ENCODE results near the gene ZNF10. TPM values are rescaled to one million over a fixed set of nuclear protein-coding genes. Genes with fewer than 3 reads are reported as not detected.

ZNF10 gene
- 8.3 TPM in 2 replicates for total RNA-seq (ENCODE audit: low replicate concordance)

GRCh38 chr12:133130038-133130807, at the start of gene ZNF10, which contains the start of gene ZNF891:
Gene ZNF10, plus strand, starts transcription at chr12:133130627. Its CDS starts 13,866 bp downstream, at chr12:133144493.
Gene ZNF891, minus strand, starts transcription at chr12:133130274. Its CDS starts 8,356 bp downstream, at chr12:133121918.

DNA sequence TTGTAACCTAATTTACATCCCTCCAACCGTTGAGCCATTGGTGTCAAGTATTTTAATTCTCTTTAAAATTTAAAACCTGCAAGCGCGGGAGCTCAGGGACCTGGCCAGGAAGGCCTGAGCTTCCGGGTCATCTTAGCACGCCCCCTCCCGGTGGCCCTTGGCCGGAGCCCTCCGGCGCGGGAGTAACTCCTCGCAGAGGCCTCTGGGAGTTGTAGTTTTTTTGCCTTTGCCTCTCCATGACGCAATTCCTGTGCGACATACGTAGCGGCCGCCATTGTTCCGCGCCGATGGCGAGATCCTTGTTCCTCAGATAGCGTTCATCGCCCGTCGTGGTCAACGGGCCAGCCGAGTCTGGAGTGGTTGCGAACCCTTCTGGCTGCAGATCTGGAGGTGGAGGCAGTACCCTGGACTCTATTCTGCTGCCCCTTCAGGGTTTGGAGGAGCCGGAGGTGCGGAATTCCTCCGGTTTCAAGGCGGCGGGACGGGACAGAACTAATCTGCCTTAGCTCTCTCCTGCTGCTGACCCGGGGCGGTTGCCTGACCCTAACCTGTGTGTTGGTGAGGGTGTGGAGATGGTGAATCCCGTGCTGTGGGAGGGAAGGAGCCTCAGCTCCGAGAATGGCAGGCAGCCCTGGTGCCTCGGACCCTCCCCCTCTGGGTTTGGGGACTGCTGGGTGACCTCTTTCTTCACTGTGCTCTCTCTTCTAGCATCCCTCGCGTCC, 51.0 kb downstream of the ZNF10 start, which contains the start of gene ZNF268:
ZNF268 (plus strand) TSS at position 258 of the 722 bp plus-strand sequence. CDS start 503 bp downstream, outside the sequence.

Other genes with a start within 250 kb of the ZNF10 start
- gene CHFR, start 243.0 kb upstream of the ZNF10 start, total RNA-seq (ENCODE audit: low replicate concordance) = 26.2 and 39.8 TPM in 2 replicates
- gene ZNF605, start 174.3 kb upstream of the ZNF10 start, total RNA-seq (ENCODE audit: low replicate concordance) = 8.0 and 8.2 TPM in 2 replicates
- gene ZNF26, start 144.3 kb upstream of the ZNF10 start, total RNA-seq (ENCODE audit: low replicate concordance) = 5.1 and 11.7 TPM in 2 replicates
- 19.2 and 23.3 TPM in 2 replicates for gene ZNF84, start 93.1 kb upstream of the ZNF10 start, total RNA-seq (ENCODE audit: low replicate concordance)
- 17.0 and 40.1 TPM in 2 replicates for gene ZNF140, start 49.7 kb upstream of the ZNF10 start, total RNA-seq (ENCODE audit: low replicate concordance)
- gene ZNF891, start 353 bp upstream of the ZNF10 start, total RNA-seq (ENCODE audit: low replicate concordance) = 0.53 and 0.94 TPM in 2 replicates
- gene ZNF268, start 50.9 kb downstream of the ZNF10 start, total RNA-seq (ENCODE audit: low replicate concordance) = 26.2 and 30.5 TPM in 2 replicates
- gene ANHX, start 105.2 kb downstream of the ZNF10 start, total RNA-seq (ENCODE audit: low replicate concordance) = not detected in 2 replicates